ENCODE results near the gene EPO.
"Not testable (repeated sequence)": the region's sequence is repeated elsewhere in the genome, so short reads cannot be mapped to it uniquely, and the experiment has no call there.

Gene EPO

DNA sequence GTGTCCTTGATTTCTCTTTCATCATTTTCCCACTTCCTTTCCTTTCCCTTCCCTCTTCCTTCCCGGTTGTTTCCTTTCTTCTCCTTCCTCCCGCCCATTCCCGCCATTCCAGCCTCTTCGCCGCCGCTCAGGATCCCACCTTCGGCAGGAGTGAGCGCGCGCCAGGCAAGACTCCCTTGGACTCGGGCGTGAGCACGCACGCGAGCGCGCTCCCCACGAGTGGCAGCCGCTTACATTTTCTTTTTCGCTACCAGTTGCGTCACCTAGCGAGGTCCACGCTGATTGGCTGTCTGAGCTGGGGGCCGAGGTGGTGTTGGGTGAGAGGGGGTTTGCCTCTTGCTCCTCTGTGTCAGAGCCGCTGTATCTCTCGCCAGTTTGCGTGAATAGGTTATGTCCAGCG is 24.9 kb downstream of the EPO start:
- peaks cover 16% of the 10 kb centered on the region for H3K27me3 ChIP-seq (ENCODE audit: control insufficient read depth, low read length)
- no peaks in the 10 kb centered on the region for H3K79me2 ChIP-seq (ENCODE audit: control insufficient read depth, low read length)
- H3K9me3 ChIP-seq (ENCODE audit: control insufficient read depth, insufficient read depth, low read length) = no peaks in the 10 kb centered on the region
- H3K4me1 ChIP-seq (ENCODE audit: control insufficient read depth, low read length) = no peaks in the 10 kb centered on the region
- peak overlapping the region; percentile 49 for H3K4me3 ChIP-seq (ENCODE audit: low read length)
- H3K4me2 ChIP-seq (ENCODE audit: low read length) = peak overlapping the region; percentile 46
- no peaks in the 10 kb centered on the region for H3K9me2 ChIP-seq (replicated peaks; ENCODE audit: control insufficient read depth, low read length)
- H3K36me3 ChIP-seq (ENCODE audit: control insufficient read depth, low read length) = no peaks in the 10 kb centered on the region
- no peaks in the 10 kb centered on the region for H3F3A ChIP-seq (ENCODE audit: control insufficient read depth, insufficient read depth)
- no peak overlapping the region for H3K27ac ChIP-seq (ENCODE audit: low read depth, low read length)
- TF ChIP-seq, protein P1, sequence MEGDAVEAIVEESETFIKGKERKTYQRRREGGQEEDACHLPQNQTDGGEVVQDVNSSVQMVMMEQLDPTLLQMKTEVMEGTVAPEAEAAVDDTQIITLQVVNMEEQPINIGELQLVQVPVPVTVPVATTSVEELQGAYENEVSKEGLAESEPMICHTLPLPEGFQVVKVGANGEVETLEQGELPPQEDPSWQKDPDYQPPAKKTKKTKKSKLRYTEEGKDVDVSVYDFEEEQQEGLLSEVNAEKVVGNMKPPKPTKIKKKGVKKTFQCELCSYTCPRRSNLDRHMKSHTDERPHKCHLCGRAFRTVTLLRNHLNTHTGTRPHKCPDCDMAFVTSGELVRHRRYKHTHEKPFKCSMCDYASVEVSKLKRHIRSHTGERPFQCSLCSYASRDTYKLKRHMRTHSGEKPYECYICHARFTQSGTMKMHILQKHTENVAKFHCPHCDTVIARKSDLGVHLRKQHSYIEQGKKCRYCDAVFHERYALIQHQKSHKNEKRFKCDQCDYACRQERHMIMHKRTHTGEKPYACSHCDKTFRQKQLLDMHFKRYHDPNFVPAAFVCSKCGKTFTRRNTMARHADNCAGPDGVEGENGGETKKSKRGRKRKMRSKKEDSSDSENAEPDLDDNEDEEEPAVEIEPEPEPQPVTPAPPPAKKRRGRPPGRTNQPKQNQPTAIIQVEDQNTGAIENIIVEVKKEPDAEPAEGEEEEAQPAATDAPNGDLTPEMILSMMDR (IDR thresholded peaks at IDR 0.05; ENCODE audit: low read depth, low read length, poor library complexity, severe bottlenecking) = no peak
- no peak for TF ChIP-seq EZH2phosphoT487 (IDR thresholded peaks at IDR 0.05; ENCODE audit: borderline replicate concordance, low read length)
- H4K20me1 ChIP-seq (ENCODE audit: control insufficient read depth, insufficient read depth, low read depth, low read length) = no peaks in the 10 kb centered on the region; the same call in 1 of the 2 replicates

DNA sequence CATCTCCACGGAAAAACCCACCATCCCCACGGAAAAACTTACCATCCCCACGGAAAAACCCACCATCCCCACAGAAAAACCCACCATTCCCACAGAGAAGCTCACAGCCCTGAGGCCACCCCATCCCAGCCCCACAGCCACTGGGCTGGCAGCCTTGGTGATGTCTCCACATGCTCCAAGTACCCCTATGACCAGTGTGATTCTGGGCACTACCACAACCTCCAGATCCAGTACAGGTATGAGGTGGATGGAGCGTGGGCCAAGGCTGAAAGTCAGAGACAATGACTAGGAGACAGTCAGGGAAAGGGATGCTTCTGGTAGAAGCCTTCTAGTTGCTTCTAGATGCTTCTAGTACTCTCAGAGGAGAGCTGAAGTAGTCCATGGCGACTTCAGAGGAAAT is 32.7 kb downstream of the EPO start:
- Histone ChIP-seq H3F3A (ENCODE audit: control insufficient read depth, insufficient read depth) (no peaks in the 10 kb centered on the region), H3K9me2 (replicated peaks; ENCODE audit: control insufficient read depth, low read length) (no peaks in the 10 kb centered on the region), H3K4me1 (ENCODE audit: control insufficient read depth, low read length) (no peaks in the 10 kb centered on the region), H3K4me3 (ENCODE audit: low read length) (no peak overlapping the region), H3K27me3 (ENCODE audit: control insufficient read depth, low read length) (peaks cover 23% of the 10 kb centered on the region), H3K4me2 (ENCODE audit: low read length) (no peak overlapping the region), H3K79me2 (ENCODE audit: control insufficient read depth, low read length) (no peaks in the 10 kb centered on the region), H3K36me3 (ENCODE audit: control insufficient read depth, low read length) (no peaks in the 10 kb centered on the region), H3K9me3 (ENCODE audit: control insufficient read depth, insufficient read depth, low read length) (no peaks in the 10 kb centered on the region), H4K20me1 (ENCODE audit: control insufficient read depth, insufficient read depth, low read depth, low read length) (no peaks in the 10 kb centered on the region; the same call in 1 of the 2 replicates), H3K27ac (ENCODE audit: low read depth, low read length) (no peak overlapping the region)
- TF ChIP-seq EZH2phosphoT487 (IDR thresholded peaks at IDR 0.05; ENCODE audit: borderline replicate concordance, low read length) = no peak

GRCh38 chr7:100753750-100754149 is 33.5 kb downstream of the EPO start:
- Histone ChIP-seq H3K9me3 (ENCODE audit: control insufficient read depth, insufficient read depth, low read length) (no peaks in the 10 kb centered on the region), H3K4me3 (ENCODE audit: low read length) (no peak overlapping the region), H3F3A (ENCODE audit: control insufficient read depth, insufficient read depth) (no peaks in the 10 kb centered on the region), H3K36me3 (ENCODE audit: control insufficient read depth, low read length) (no peaks in the 10 kb centered on the region), H3K27ac (ENCODE audit: low read depth, low read length) (no peak overlapping the region), H3K27me3 (ENCODE audit: control insufficient read depth, low read length) (peaks cover 18% of the 10 kb centered on the region), H3K9me2 (replicated peaks; ENCODE audit: control insufficient read depth, low read length) (no peaks in the 10 kb centered on the region), H3K4me2 (ENCODE audit: low read length) (no peak overlapping the region), H4K20me1 (ENCODE audit: control insufficient read depth, insufficient read depth, low read depth, low read length) (no peaks in the 10 kb centered on the region), H3K4me1 (ENCODE audit: control insufficient read depth, low read length) (no peaks in the 10 kb centered on the region), H3K79me2 (ENCODE audit: control insufficient read depth, low read length) (no peaks in the 10 kb centered on the region)
- TF ChIP-seq, protein P1 (IDR thresholded peaks at IDR 0.05; ENCODE audit: low read depth, low read length, poor library complexity, severe bottlenecking) = no peak
- no peak for TF ChIP-seq EZH2phosphoT487 (IDR thresholded peaks at IDR 0.05; ENCODE audit: borderline replicate concordance, low read length)

- TF ChIP-seq, protein P1 (IDR thresholded peaks at IDR 0.05; ENCODE audit: low read depth, low read length, poor library complexity, severe bottlenecking) = no peak
- no peak for TF ChIP-seq EZH2phosphoT487 (IDR thresholded peaks at IDR 0.05; ENCODE audit: borderline replicate concordance, low read length)
- Histone ChIP-seq H3K4me2 (ENCODE audit: low read length) (no peak overlapping the region), H3F3A (ENCODE audit: control insufficient read depth, insufficient read depth) (no peaks in the 10 kb centered on the region), H3K79me2 (ENCODE audit: control insufficient read depth, low read length) (no peaks in the 10 kb centered on the region), H3K27ac (ENCODE audit: low read depth, low read length) (no peak overlapping the region), H3K9me3 (ENCODE audit: control insufficient read depth, insufficient read depth, low read length) (no peaks in the 10 kb centered on the region), H3K27me3 (ENCODE audit: control insufficient read depth, low read length) (peaks cover 10% of the 10 kb centered on the region), H3K36me3 (ENCODE audit: control insufficient read depth, low read length) (no peaks in the 10 kb centered on the region), H3K4me3 (ENCODE audit: low read length) (no peak overlapping the region), H3K4me1 (ENCODE audit: control insufficient read depth, low read length) (no peaks in the 10 kb centered on the region), H3K9me2 (replicated peaks; ENCODE audit: control insufficient read depth, low read length) (no peaks in the 10 kb centered on the region), H4K20me1 (ENCODE audit: control insufficient read depth, insufficient read depth, low read depth, low read length) (no peaks in the 10 kb centered on the region)
Observed at GRCh38 chr7:100759357-100760171, 39.3 kb downstream of the EPO start.

- H3K27me3 ChIP-seq (ENCODE audit: control insufficient read depth, low read length) = peaks cover 10% of the 10 kb centered on the region
- not testable (repeated sequence) for H4K20me1 ChIP-seq (ENCODE audit: control insufficient read depth, insufficient read depth, low read depth, low read length); H3K9me2 ChIP-seq (replicated peaks; ENCODE audit: control insufficient read depth, low read length); H3K4me1 ChIP-seq (ENCODE audit: control insufficient read depth, low read length); H3K27ac ChIP-seq (ENCODE audit: low read depth, low read length); H3K4me2 ChIP-seq (ENCODE audit: low read length); H3F3A ChIP-seq (ENCODE audit: control insufficient read depth, insufficient read depth); H3K4me3 ChIP-seq (ENCODE audit: low read length); H3K79me2 ChIP-seq (ENCODE audit: control insufficient read depth, low read length); H3K9me3 ChIP-seq (ENCODE audit: control insufficient read depth, insufficient read depth, low read length); H3K36me3 ChIP-seq (ENCODE audit: control insufficient read depth, low read length)
Observed at GRCh38 chr7:100762841-100763240, 42.6 kb downstream of the EPO start.

Measured in DOHH2 (cell line).